ENCODE data around the gene USP33. TPM values are rescaled to one million over a fixed set of nuclear protein-coding genes. Genes with fewer than 3 reads are reported as not detected.
"Not testable (repeated sequence)": the region's sequence is repeated elsewhere in the genome, so short reads cannot be mapped to it uniquely, and the experiment has no call there.

USP33 gene
- 10 to 100 TPM; 14.3 to 15.7 TPM for polyA plus RNA-seq

GRCh38 chr1:77759071-77760028 is at the start of gene USP33:
Gene USP33 (minus strand): TSS chr1:77759852. CDS start chr1:77741697, 18,155 bp downstream.
- peak within 1 kb of the TSS; percentile 81 to 84 for H3K27ac ChIP-seq (ENCODE audit: low read depth in 2 of 2, low read length in 1 of 2)
- H3K27me3 ChIP-seq (ENCODE audit: control insufficient read depth in 1 of 2, insufficient read depth in 2 of 2, low read length in 2 of 2), result no peaks in the 10 kb centered on the region
- no peaks in the 10 kb centered on the region for H3K9me3 ChIP-seq (ENCODE audit: control insufficient read depth in 2 of 2, insufficient read depth in 1 of 2, low read depth in 1 of 2, low read length in 1 of 2)
- H3K36me3 ChIP-seq (ENCODE audit: control insufficient read depth in 2 of 2, insufficient read depth in 2 of 2, low read length in 1 of 2), result no peaks in the 10 kb centered on the region
- peak within 1 kb of the TSS; percentile 77 to 98 for H3K4me3 ChIP-seq (ENCODE audit: low read depth in 1 of 2, low read length in 2 of 2)
- 0 to 1% methylated on average over 79 of the region's 79 CpGs for WGBS, 2 donors
- no peaks in the 10 kb centered on the region for H3K4me1 ChIP-seq (ENCODE audit: control insufficient read depth in 2 of 2, insufficient read depth in 2 of 2, low read length in 1 of 2)

GRCh38 chr1:77803371-77803770 is 43.7 kb upstream of the USP33 start:
- H3K27me3 ChIP-seq (ENCODE audit: control insufficient read depth in 1 of 2, insufficient read depth in 2 of 2, low read length in 2 of 2), result no peaks in the 10 kb centered on the region
- WGBS, 2 donors, result 71 to 73% methylated on average over 2 of the region's 2 CpGs
- peaks cover 3% of the 10 kb centered on the region in 2 donors for H3K36me3 ChIP-seq (ENCODE audit: control insufficient read depth in 2 of 2, insufficient read depth in 2 of 2, low read length in 1 of 2)
- H3K9me3 ChIP-seq (ENCODE audit: control insufficient read depth in 2 of 2, insufficient read depth in 1 of 2, low read depth in 1 of 2, low read length in 1 of 2), result no peaks in the 10 kb centered on the region
- H3K4me3 ChIP-seq (ENCODE audit: low read depth in 1 of 2, low read length in 2 of 2), result no peak overlapping the region
- H3K4me1 ChIP-seq (ENCODE audit: control insufficient read depth in 2 of 2, insufficient read depth in 2 of 2, low read length in 1 of 2), result no peaks in the 10 kb centered on the region
- H3K27ac ChIP-seq (ENCODE audit: low read depth in 2 of 2, low read length in 1 of 2), result no peak overlapping the region

GRCh38 chr1:77802026-77802425 is 42.4 kb upstream of the USP33 start:
- no peak overlapping the region for H3K4me3 ChIP-seq (ENCODE audit: low read depth in 1 of 2, low read length in 2 of 2)
- H3K36me3 ChIP-seq (ENCODE audit: control insufficient read depth in 2 of 2, insufficient read depth in 2 of 2, low read length in 1 of 2), result peaks cover 0 to 3% of the 10 kb centered on the region in 2 donors
- H3K27ac ChIP-seq (ENCODE audit: low read depth in 2 of 2, low read length in 1 of 2), result no peak overlapping the region
- no peaks in the 10 kb centered on the region for H3K27me3 ChIP-seq (ENCODE audit: control insufficient read depth in 1 of 2, insufficient read depth in 2 of 2, low read length in 2 of 2)
- WGBS, 2 donors, result 92 to 96% methylated on average over 2 of the region's 2 CpGs
- no peaks in the 10 kb centered on the region for H3K9me3 ChIP-seq (ENCODE audit: control insufficient read depth in 2 of 2, insufficient read depth in 1 of 2, low read depth in 1 of 2, low read length in 1 of 2)
- H3K4me1 ChIP-seq (ENCODE audit: control insufficient read depth in 2 of 2, insufficient read depth in 2 of 2, low read length in 1 of 2), result no peaks in the 10 kb centered on the region

GRCh38 chr1:77797991-77798390 is 38.3 kb upstream of the USP33 start:
- Histone ChIP-seq H3K4me3 (ENCODE audit: low read depth in 1 of 2, low read length in 2 of 2) (no peak overlapping the region), H3K27ac (ENCODE audit: low read depth in 2 of 2, low read length in 1 of 2) (no peak overlapping the region), H3K9me3 (ENCODE audit: control insufficient read depth in 2 of 2, insufficient read depth in 1 of 2, low read depth in 1 of 2, low read length in 1 of 2) (no peaks in the 10 kb centered on the region), H3K27me3 (ENCODE audit: control insufficient read depth in 1 of 2, insufficient read depth in 2 of 2, low read length in 2 of 2) (no peaks in the 10 kb centered on the region), H3K36me3 (ENCODE audit: control insufficient read depth in 2 of 2, insufficient read depth in 2 of 2, low read length in 1 of 2) (peaks cover 0 to 3% of the 10 kb centered on the region in 2 donors), H3K4me1 (ENCODE audit: control insufficient read depth in 2 of 2, insufficient read depth in 2 of 2, low read length in 1 of 2) (no peaks in the 10 kb centered on the region)

- H3K9me3 ChIP-seq (ENCODE audit: control insufficient read depth in 2 of 2, insufficient read depth in 1 of 2, low read depth in 1 of 2, low read length in 1 of 2), result no peaks in the 10 kb centered on the region
- peaks cover 0 to 3% of the 10 kb centered on the region in 2 donors for H3K36me3 ChIP-seq (ENCODE audit: control insufficient read depth in 2 of 2, insufficient read depth in 2 of 2, low read length in 1 of 2)
- WGBS, 2 donors, result 78 to 85% methylated on average over 5 of the region's 5 CpGs
- no peaks in the 10 kb centered on the region for H3K27me3 ChIP-seq (ENCODE audit: control insufficient read depth in 1 of 2, insufficient read depth in 2 of 2, low read length in 2 of 2)
- no peaks in the 10 kb centered on the region for H3K4me1 ChIP-seq (ENCODE audit: control insufficient read depth in 2 of 2, insufficient read depth in 2 of 2, low read length in 1 of 2)
- H3K27ac ChIP-seq (ENCODE audit: low read depth in 2 of 2, low read length in 1 of 2), result no peak overlapping the region
- no peak overlapping the region for H3K4me3 ChIP-seq (ENCODE audit: low read depth in 1 of 2, low read length in 2 of 2)
Observed at GRCh38 chr1:77796695-77797405, 37.2 kb upstream of the USP33 start.

- no peaks in the 10 kb centered on the region for H3K4me1 ChIP-seq (ENCODE audit: control insufficient read depth in 2 of 2, insufficient read depth in 2 of 2, low read length in 1 of 2)
- H3K36me3 ChIP-seq (ENCODE audit: control insufficient read depth in 2 of 2, insufficient read depth in 2 of 2, low read length in 1 of 2), result peaks cover 0 to 3% of the 10 kb centered on the region in 2 donors
- H3K4me3 ChIP-seq (ENCODE audit: low read depth in 1 of 2, low read length in 2 of 2), result no peak overlapping the region
- H3K27ac ChIP-seq (ENCODE audit: low read depth in 2 of 2, low read length in 1 of 2), result no peak overlapping the region
- WGBS, 2 donors, result 98 to 99% methylated on average over 3 of the region's 3 CpGs
- H3K27me3 ChIP-seq (ENCODE audit: control insufficient read depth in 1 of 2, insufficient read depth in 2 of 2, low read length in 2 of 2), result no peaks in the 10 kb centered on the region
- H3K9me3 ChIP-seq (ENCODE audit: control insufficient read depth in 2 of 2, insufficient read depth in 1 of 2, low read depth in 1 of 2, low read length in 1 of 2), result no peaks in the 10 kb centered on the region
Observed at GRCh38 chr1:77794550-77794949, 34.9 kb upstream of the USP33 start.

- H3K36me3 ChIP-seq (ENCODE audit: control insufficient read depth in 2 of 2, insufficient read depth in 2 of 2, low read length in 1 of 2); H3K27ac ChIP-seq (ENCODE audit: low read depth in 2 of 2, low read length in 1 of 2); H3K4me1 ChIP-seq (ENCODE audit: control insufficient read depth in 2 of 2, insufficient read depth in 2 of 2, low read length in 1 of 2); H3K4me3 ChIP-seq (ENCODE audit: low read depth in 1 of 2, low read length in 2 of 2); H3K9me3 ChIP-seq (ENCODE audit: control insufficient read depth in 2 of 2, insufficient read depth in 1 of 2, low read depth in 1 of 2, low read length in 1 of 2); H3K27me3 ChIP-seq (ENCODE audit: control insufficient read depth in 1 of 2, insufficient read depth in 2 of 2, low read length in 2 of 2): not testable (repeated sequence)
- WGBS, 2 donors, result 70 to 96% methylated on average over 2 of the region's 2 CpGs
Observed at GRCh38 chr1:77786093-77786741, 26.6 kb upstream of the USP33 start.

GRCh38 chr1:77783141-77783540 is 23.5 kb upstream of the USP33 start:
- WGBS, 2 donors, result 71 to 88% methylated on average over 2 of the region's 2 CpGs
- Histone ChIP-seq H3K27ac (ENCODE audit: low read depth in 2 of 2, low read length in 1 of 2) (no peak overlapping the region), H3K27me3 (ENCODE audit: control insufficient read depth in 1 of 2, insufficient read depth in 2 of 2, low read length in 2 of 2) (no peaks in the 10 kb centered on the region), H3K4me3 (ENCODE audit: low read depth in 1 of 2, low read length in 2 of 2) (no peak overlapping the region), H3K4me1 (ENCODE audit: control insufficient read depth in 2 of 2, insufficient read depth in 2 of 2, low read length in 1 of 2) (no peaks in the 10 kb centered on the region), H3K9me3 (ENCODE audit: control insufficient read depth in 2 of 2, insufficient read depth in 1 of 2, low read depth in 1 of 2, low read length in 1 of 2) (no peaks in the 10 kb centered on the region), H3K36me3 (ENCODE audit: control insufficient read depth in 2 of 2, insufficient read depth in 2 of 2, low read length in 1 of 2) (peaks cover 0 to 5% of the 10 kb centered on the region in 2 donors)

GRCh38 chr1:77781683-77782082 is 22.0 kb upstream of the USP33 start:
- H3K4me1 ChIP-seq (ENCODE audit: control insufficient read depth in 2 of 2, insufficient read depth in 2 of 2, low read length in 1 of 2), result no peaks in the 10 kb centered on the region
- H3K27ac ChIP-seq (ENCODE audit: low read depth in 2 of 2, low read length in 1 of 2), result no peak overlapping the region
- H3K27me3 ChIP-seq (ENCODE audit: control insufficient read depth in 1 of 2, insufficient read depth in 2 of 2, low read length in 2 of 2), result no peaks in the 10 kb centered on the region
- H3K4me3 ChIP-seq (ENCODE audit: low read depth in 1 of 2, low read length in 2 of 2), result no peak overlapping the region
- H3K36me3 ChIP-seq (ENCODE audit: control insufficient read depth in 2 of 2, insufficient read depth in 2 of 2, low read length in 1 of 2), result peaks cover 0 to 5% of the 10 kb centered on the region in 2 donors
- no peaks in the 10 kb centered on the region for H3K9me3 ChIP-seq (ENCODE audit: control insufficient read depth in 2 of 2, insufficient read depth in 1 of 2, low read depth in 1 of 2, low read length in 1 of 2)
- 85 to 91% methylated on average over 1 of the region's 1 CpG for WGBS, 2 donors
